IMR-90 (cell line): ENCODE results near the gene SYMPK.

ENCODE experiments used
- RCOR1 ChIP-seq: IDR thresholded peaks from 2 replicates; pipeline ENCODE4 v1.6.1; 2012; ENCODE audit warnings: mild to moderate bottlenecking, low read length, improper control_type of control experiment; ENCODE audit not compliant: insufficient replicate concordance
- TF ChIP-seq, protein P1 (sequence below): conservative IDR thresholded peaks from 2 replicates; pipeline ENCODE4 v1.5.1; 2012; ENCODE audit warnings: mild to moderate bottlenecking, low read depth, low read length, improper control_type of control experiment

DNA sequence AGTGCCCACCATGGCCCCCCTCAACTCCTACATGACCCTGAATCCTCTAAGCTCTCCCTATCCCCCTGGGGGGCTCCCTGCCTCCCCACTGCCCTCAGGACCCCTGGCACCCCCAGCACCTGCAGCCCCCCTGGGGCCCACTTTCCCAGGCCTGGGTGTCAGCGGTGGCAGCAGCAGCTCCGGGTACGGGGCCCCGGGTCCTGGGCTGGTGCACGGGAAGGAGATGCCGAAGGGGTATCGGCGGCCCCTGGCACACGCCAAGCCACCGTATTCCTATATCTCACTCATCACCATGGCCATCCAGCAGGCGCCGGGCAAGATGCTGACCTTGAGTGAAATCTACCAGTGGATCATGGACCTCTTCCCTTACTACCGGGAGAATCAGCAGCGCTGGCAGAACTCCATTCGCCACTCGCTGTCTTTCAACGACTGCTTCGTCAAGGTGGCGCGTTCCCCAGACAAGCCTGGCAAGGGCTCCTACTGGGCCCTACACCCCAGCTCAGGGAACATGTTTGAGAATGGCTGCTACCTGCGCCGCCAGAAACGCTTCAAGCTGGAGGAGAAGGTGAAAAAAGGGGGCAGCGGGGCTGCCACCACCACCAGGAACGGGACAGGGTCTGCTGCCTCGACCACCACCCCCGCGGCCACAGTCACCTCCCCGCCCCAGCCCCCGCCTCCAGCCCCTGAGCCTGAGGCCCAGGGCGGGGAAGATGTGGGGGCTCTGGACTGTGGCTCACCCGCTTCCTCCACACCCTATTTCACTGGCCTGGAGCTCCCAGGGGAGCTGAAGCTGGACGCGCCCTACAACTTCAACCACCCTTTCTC lies 9.4 kb upstream of the SYMPK start:
- TF ChIP-seq, protein P1, sequence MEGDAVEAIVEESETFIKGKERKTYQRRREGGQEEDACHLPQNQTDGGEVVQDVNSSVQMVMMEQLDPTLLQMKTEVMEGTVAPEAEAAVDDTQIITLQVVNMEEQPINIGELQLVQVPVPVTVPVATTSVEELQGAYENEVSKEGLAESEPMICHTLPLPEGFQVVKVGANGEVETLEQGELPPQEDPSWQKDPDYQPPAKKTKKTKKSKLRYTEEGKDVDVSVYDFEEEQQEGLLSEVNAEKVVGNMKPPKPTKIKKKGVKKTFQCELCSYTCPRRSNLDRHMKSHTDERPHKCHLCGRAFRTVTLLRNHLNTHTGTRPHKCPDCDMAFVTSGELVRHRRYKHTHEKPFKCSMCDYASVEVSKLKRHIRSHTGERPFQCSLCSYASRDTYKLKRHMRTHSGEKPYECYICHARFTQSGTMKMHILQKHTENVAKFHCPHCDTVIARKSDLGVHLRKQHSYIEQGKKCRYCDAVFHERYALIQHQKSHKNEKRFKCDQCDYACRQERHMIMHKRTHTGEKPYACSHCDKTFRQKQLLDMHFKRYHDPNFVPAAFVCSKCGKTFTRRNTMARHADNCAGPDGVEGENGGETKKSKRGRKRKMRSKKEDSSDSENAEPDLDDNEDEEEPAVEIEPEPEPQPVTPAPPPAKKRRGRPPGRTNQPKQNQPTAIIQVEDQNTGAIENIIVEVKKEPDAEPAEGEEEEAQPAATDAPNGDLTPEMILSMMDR = no peak
- TF ChIP-seq RCOR1 = no peak
